Activated B cell treated with CpG ODN at 0.5 μM for 24 hours (primary cell): ENCODE data around the gene ADM2. TPM values are rescaled to one million over a fixed set of nuclear protein-coding genes. Genes with fewer than 3 reads are reported as not detected.

Experiments
- ATAC-seq: fragments of 200-7000 bp; cut with Tn5 transposase; one replicate; pipeline ENCODE4 v1.10.0; 2021; ENCODE audit warnings: low read depth, mild to moderate bottlenecking, moderate library complexity
- CTCF ChIA-PET: fragments of 350-600 bp; sonication (Branson Sonifier 250); formaldehyde crosslinking; loops from one replicate; lab custom pipeline; 2021; ENCODE audit warnings: antibody characterized with exemption; lab: Charles Lee
- POLR2A ChIA-PET: fragments of 350-600 bp; sonication (Branson Sonifier 250); formaldehyde crosslinking; loops from one replicate; lab custom pipeline; 2021; ENCODE audit warnings: antibody characterized with exemption; lab: Charles Lee
- DNase-seq: peaks from one replicate; pipeline ENCODE4 v3.0.0; 2022
- H3K27ac Mint-ChIP-seq: one replicate; pipeline ENCODE4 v1.8.0; 2020; ENCODE audit warnings: mixed read lengths
- H3K27me3 Mint-ChIP-seq: one replicate; pipeline ENCODE4 v1.8.0; 2021; ENCODE audit warnings: mixed read lengths
- H3K36me3 Mint-ChIP-seq: one replicate; pipeline ENCODE4 v1.8.0; 2021; ENCODE audit warnings: low read depth, mixed read lengths
- H3K4me1 Mint-ChIP-seq: one replicate; pipeline ENCODE4 v1.8.0; 2021; ENCODE audit warnings: mixed read lengths
- H3K4me3 Mint-ChIP-seq: one replicate; pipeline ENCODE4 v1.8.0; 2020; ENCODE audit warnings: mild to moderate bottlenecking, mixed read lengths
- H3K9me3 Mint-ChIP-seq: one replicate; pipeline ENCODE4 v1.8.0; 2020; ENCODE audit warnings: mixed read lengths
- intact Hi-C: fragments of 100-400 bp; cut with micrococcal nuclease; formaldehyde crosslinking; loops from one replicate; pipeline ENCODE4 v1.15.1; 2024
- total RNA-seq: library from RNA; stranded (reverse); gene quantifications from 2 replicates; pipeline ENCODE4 v1.2.3, GENCODE V29; 2022
- TF ChIP-seq, protein P1 (sequence below): fragments of 200-600 bp; IDR thresholded peaks from one replicate; pipeline ENCODE4 v1.8.0; 2022; ENCODE audit warnings: antibody characterized with exemption, mild to moderate bottlenecking

The ADM2 gene
- total RNA-seq, 1 donor from 2014 or later: 5.2 TPM

DNA sequence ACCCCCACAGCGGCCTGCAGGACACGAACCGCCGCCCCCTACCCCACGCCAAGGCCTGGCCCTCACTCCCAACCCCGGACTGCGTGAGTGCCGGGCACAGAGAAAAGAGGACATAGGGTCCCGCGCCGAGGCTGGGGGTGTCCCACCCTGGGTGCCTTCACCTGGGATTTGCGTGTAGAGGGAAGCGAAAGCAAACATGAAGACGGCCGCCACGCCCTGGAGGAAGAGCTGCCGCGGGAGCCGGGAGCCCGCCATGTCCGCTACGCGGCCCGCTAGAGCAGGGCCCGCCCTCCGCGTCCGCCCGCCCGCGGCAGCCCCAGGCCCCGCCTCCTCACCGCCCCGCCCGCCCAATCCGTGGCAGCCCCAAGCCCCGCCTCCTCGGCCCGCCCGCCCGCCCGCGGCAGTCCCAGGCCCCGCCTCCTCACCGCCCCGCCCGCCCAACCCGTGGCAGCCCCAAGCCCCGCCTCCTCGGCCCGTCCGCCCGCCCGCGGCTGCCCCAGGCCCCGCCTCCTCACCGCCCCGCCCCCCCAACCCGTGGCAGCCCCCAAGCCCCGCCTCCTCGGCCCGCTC lies 26.2 kb downstream of the ADM2 start, which contains the start of gene LMF2:
Gene LMF2, minus strand, starts transcription at position 282 of the 570 bp plus-strand sequence. Its CDS starts 27 bp downstream, at position 255.
- TF ChIP-seq, protein P1, sequence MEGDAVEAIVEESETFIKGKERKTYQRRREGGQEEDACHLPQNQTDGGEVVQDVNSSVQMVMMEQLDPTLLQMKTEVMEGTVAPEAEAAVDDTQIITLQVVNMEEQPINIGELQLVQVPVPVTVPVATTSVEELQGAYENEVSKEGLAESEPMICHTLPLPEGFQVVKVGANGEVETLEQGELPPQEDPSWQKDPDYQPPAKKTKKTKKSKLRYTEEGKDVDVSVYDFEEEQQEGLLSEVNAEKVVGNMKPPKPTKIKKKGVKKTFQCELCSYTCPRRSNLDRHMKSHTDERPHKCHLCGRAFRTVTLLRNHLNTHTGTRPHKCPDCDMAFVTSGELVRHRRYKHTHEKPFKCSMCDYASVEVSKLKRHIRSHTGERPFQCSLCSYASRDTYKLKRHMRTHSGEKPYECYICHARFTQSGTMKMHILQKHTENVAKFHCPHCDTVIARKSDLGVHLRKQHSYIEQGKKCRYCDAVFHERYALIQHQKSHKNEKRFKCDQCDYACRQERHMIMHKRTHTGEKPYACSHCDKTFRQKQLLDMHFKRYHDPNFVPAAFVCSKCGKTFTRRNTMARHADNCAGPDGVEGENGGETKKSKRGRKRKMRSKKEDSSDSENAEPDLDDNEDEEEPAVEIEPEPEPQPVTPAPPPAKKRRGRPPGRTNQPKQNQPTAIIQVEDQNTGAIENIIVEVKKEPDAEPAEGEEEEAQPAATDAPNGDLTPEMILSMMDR: no peak
- Mint-ChIP-seq H3K36me3 (peaks cover 24% of the 10 kb centered on the region), H3K9me3 (no peaks in the 10 kb centered on the region), H3K4me1 (peaks cover 20% of the 10 kb centered on the region), H3K4me3 (peak within 1 kb of the TSS; percentile 94), H3K27ac (peak within 1 kb of the TSS; percentile 94), H3K27me3 (no peaks in the 10 kb centered on the region)
- ChIA-PET POLR2A (interaction anchor here (0.6 to 5.4 kb wide), 27 partner anchors 9 to 317 kb away, joined by 3 to 175 read pairs (median 6); partner anchors contain the start of genes ARSA, CHKB, DENND6B and HDAC10), CTCF (interaction anchor here (0.8 to 3.7 kb wide), 6 partner anchors 9 to 113 kb away, joined by 3 to 36 read pairs (median 4); partner anchors contain the start of gene SCO2)
- ATAC-seq (peak; percentile 77), DNase-seq (peak; percentile 90)
- intact Hi-C loops: loop anchor here (1.0 kb wide), 3 partner anchors 32 to 37 kb away; partner anchors contain the start of gene SBF1

DNA sequence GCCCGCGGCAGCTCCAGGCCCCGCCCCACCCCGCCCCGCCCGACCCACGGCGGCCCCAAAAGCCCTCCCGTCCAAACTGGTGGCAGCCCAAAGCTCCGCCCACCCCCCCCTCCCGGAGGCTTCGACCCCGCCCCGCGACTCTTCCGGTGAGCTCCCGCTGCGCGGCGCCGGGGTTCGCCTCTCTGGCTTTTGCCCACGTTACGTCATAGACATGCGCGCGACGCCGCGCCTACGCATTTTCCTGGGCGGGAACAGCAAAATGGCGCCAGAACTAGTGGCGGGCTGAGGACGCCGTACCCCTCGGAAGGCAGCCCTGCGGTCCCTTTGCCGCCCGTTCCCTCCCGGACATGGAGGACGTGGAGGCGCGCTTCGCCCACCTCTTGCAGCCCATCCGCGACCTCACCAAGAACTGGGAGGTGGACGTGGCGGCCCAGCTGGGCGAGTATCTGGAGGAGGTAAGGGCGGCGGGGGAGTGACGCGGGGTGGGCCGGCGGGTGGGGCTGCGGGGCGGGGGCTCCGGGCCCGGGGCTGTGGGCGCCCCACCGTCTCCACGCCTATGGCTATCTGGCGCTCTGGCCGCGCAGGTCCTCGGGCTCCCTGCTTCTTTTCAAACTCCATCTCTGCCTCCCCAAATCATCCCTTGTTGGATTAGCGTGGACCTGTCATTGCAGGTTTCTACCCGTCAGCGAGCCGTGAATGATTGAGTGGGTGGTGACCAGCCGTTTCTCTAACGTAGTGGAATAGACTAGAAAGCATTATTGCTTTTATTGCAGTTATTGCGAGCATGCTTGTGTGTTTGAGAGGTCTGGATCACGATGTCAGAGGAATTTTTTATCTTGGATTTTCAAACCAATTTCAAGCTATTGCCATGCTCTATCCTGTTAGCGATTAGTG lies 26.9 kb downstream of the ADM2 start, which contains the start of gene NCAPH2:
Gene NCAPH2, plus strand, starts transcription at position 234 of the 894 bp plus-strand sequence. Its CDS starts 114 bp downstream, at position 348.
- no peaks in the 10 kb centered on the region for H3K9me3 Mint-ChIP-seq

DNA sequence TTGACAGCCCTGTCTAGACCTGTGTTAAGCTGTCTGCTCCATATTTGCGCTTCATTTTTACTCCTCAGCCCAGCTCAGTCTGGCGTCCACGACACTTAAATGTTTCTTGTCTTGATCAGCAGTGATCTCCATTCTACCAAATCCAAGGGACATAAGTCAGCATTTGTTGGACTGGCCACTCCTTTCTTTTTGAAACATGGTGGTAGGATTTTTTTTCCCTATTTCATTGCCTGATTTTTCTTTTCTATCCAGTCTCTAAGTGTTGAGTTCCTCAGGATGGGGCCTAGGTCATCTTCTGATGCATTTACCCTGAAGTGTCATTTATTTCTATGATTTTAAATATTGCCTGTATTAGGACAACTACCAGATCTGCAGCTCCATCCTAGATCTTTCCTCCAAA lies 27.6 kb downstream of the ADM2 start:
- H3K9me3 Mint-ChIP-seq: no peaks in the 10 kb centered on the region
- H3K4me1 Mint-ChIP-seq: peaks cover 20% of the 10 kb centered on the region
- H3K27ac Mint-ChIP-seq: peak overlapping the region; percentile 94
- H3K27me3 Mint-ChIP-seq: no peaks in the 10 kb centered on the region
- CTCF ChIA-PET: interaction anchor here (1.5 to 3.7 kb wide), 2 partner anchors 13 to 16 kb away, joined by 3 to 36 read pairs; partner anchors contain the start of gene SCO2
- TF ChIP-seq, protein P1: no peak
- H3K4me3 Mint-ChIP-seq: peak overlapping the region; percentile 94
- peaks cover 22% of the 10 kb centered on the region for H3K36me3 Mint-ChIP-seq
- ATAC-seq (no peak), DNase-seq (no peak)
- POLR2A ChIA-PET: interaction anchor here (0.9 to 5.4 kb wide), 8 partner anchors 8 to 265 kb away, joined by 3 to 175 read pairs (median 14); partner anchors contain the start of genes SCO2, SYCE3 and TYMP
- intact Hi-C loops: loop anchor here (1.0 kb wide), 5 partner anchors 16 to 265 kb away; partner anchors contain the start of genes CHKB, SCO2 and SYCE3

More for the DNA sequence above, 26.9 kb downstream of the ADM2 start, which contains the start of gene NCAPH2:
- Mint-ChIP-seq H3K4me3 (peak within 1 kb of the TSS; percentile 94), H3K36me3 (peaks cover 22% of the 10 kb centered on the region), H3K27me3 (no peaks in the 10 kb centered on the region), H3K4me1 (peaks cover 20% of the 10 kb centered on the region), H3K27ac (peak within 1 kb of the TSS; percentile 94)
- intact Hi-C loops: loop anchor here (1.0 kb wide), 8 partner anchors 17 to 264 kb away; partner anchors contain the start of genes CHKB, SBF1, SCO2 and SYCE3
- DNase-seq: peak; percentile 96
- ATAC-seq: peak; percentile 74
- TF ChIP-seq, protein P1: no peak
- POLR2A ChIA-PET: interaction anchor here (0.6 to 5.4 kb wide), 28 partner anchors 9 to 318 kb away, joined by 3 to 175 read pairs (median 6); partner anchors contain the start of genes ARSA, CHKB, DENND6B and HDAC10
- CTCF ChIA-PET: interaction anchor here (0.8 to 3.7 kb wide), 6 partner anchors 10 to 113 kb away, joined by 3 to 36 read pairs (median 4); partner anchors contain the start of gene SCO2

DNA sequence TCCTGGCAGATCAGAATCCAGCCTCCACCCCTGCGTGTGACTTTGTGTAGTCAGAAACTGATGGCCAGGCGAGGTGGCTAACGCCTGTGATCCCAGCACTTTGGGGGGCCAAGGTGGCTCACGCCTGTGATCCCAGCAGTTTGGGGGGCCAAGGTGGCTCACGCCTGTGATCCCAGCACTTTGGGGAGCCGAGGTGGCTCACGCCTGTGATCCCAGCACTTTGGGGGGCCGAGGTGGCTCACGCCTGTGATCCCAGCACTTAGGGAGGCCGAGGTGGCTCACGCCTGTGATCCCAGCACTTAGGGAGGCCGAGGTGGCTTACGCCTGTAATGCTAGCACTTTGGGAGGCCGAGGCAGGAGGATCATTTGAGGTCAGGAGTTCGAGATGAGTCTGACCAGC lies 31.8 kb downstream of the ADM2 start:
- ATAC-seq (no peak), DNase-seq (no peak)
- TF ChIP-seq, protein P1: no peak
- intact Hi-C loops: no loop called here
- H3K4me3 Mint-ChIP-seq: no peak overlapping the region
- H3K4me1 Mint-ChIP-seq: peaks cover 15% of the 10 kb centered on the region
- ChIA-PET CTCF (no interaction called here), POLR2A (no interaction called here)
- no peak overlapping the region for H3K27ac Mint-ChIP-seq
- no peaks in the 10 kb centered on the region for H3K9me3 Mint-ChIP-seq
- H3K27me3 Mint-ChIP-seq: no peaks in the 10 kb centered on the region
- peaks cover 38% of the 10 kb centered on the region for H3K36me3 Mint-ChIP-seq
